Brain microvascular endothelial cell (primary cell): Measurements from ENCODE around the gene BCL2L2.

Source experiments
- DNase-seq: peaks from one replicate; pipeline ENCODE4 v3.0.0-alpha.2; 2020
- H3K27ac ChIP-seq: fragments of 250-450 bp; sonication (Bioruptor Pico); 2 replicates; pipeline ENCODE4 v1.5.1; 2020; ENCODE audit warnings: mild to moderate bottlenecking, moderate library complexity
- H3K27me3 ChIP-seq: fragments of 250-450 bp; sonication (Bioruptor Pico); replicated peaks from 2 replicates; pipeline ENCODE4 v1.5.1; 2020; ENCODE audit warnings: mild to moderate bottlenecking
- H3K36me3 ChIP-seq: fragments of 250-450 bp; sonication (Bioruptor Pico); replicated peaks from 2 replicates; pipeline ENCODE4 v1.5.1; 2020; ENCODE audit warnings: mild to moderate bottlenecking
- H3K4me3 ChIP-seq: 2 replicates; pipeline ENCODE4 v1.5.1; 2011; ENCODE audit warnings: low read depth, mild to moderate bottlenecking, control low read depth, low read length, moderate library complexity
- CTCF ChIP-seq: IDR thresholded peaks from 2 replicates; pipeline ENCODE4 v1.5.1; 2011; ENCODE audit warnings: low read depth, mild to moderate bottlenecking, moderate library complexity, low read length, control low read depth, inconsistent platforms; ENCODE audit errors: missing control alignments
- in situ Hi-C: cut with HindIII; loops from 2 replicates; pipeline ENCODE4 v1.10.0; 2017; ENCODE audit warnings: low sequenced_read_pairs, low pct_ligation_motif_present

BCL2L2 gene

GRCh38 chr14:23316300-23316699 lies 9.7 kb downstream of the BCL2L2 start:
- Histone ChIP-seq H3K4me3 (no peak overlapping the region), H3K27me3 (no peaks in the 10 kb centered on the region), H3K36me3 (peaks cover 14% of the 10 kb centered on the region), H3K27ac (no peak overlapping the region)
- in situ Hi-C loops = no loop called here
- no peak for DNase-seq
- no peak for TF ChIP-seq CTCF

GRCh38 chr14:23319746-23320583 lies 13.3 kb downstream of the BCL2L2 start:
- TF ChIP-seq CTCF = no peak
- Histone ChIP-seq H3K27ac (peak overlapping the region; percentile 58), H3K27me3 (no peaks in the 10 kb centered on the region), H3K36me3 (peaks cover 28% of the 10 kb centered on the region), H3K4me3 (no peak overlapping the region)
- DNase-seq = no peak
- in situ Hi-C loops = no loop called here

- peak within 1 kb of the TSS; percentile 86 for H3K4me3 ChIP-seq
- no peak for TF ChIP-seq CTCF
- H3K36me3 ChIP-seq = peaks cover 29% of the 10 kb centered on the region
- H3K27me3 ChIP-seq = no peaks in the 10 kb centered on the region
- in situ Hi-C loops = no loop called here
- peak; percentile 100 for DNase-seq
- peak within 1 kb of the TSS; percentile 94 for H3K27ac ChIP-seq
Measured at GRCh38 chr14:23320584-23321571, 14.2 kb downstream of the BCL2L2 start, which contains the start of gene PABPN1. Gene PABPN1, plus strand, starts transcription at chr14:23321457. Its CDS starts 13 bp downstream, at chr14:23321470.

- peak; percentile 46 for DNase-seq
- H3K36me3 ChIP-seq = peaks cover 35% of the 10 kb centered on the region
- no peak for TF ChIP-seq CTCF
- peak overlapping the region; percentile 86 for H3K4me3 ChIP-seq
- H3K27me3 ChIP-seq = no peaks in the 10 kb centered on the region
- in situ Hi-C loops = no loop called here
- H3K27ac ChIP-seq = peak overlapping the region; percentile 94
Measured at GRCh38 chr14:23321572-23322547, 15.2 kb downstream of the BCL2L2 start.
